LHCN-M2 (cell line): Measurements from ENCODE around the gene HLA-DQB1. TPM values are rescaled to one million over a fixed set of nuclear protein-coding genes. Genes with fewer than 3 reads are reported as not detected.
"Not testable (repeated sequence)": the region's sequence is repeated elsewhere in the genome, so short reads cannot be mapped to it uniquely, and the experiment has no call there.

Experiments used
- DNase-seq: peaks from one replicate; pipeline ENCODE4 v3.0.0-alpha.2; 2012; ENCODE audit warnings: low read depth
- total RNA-seq: library from RNA; depleted of rRNA; stranded (reverse); fragments of >200 nt; gene quantifications from 2 replicates; pipeline ENCODE4 v1.2.3, GENCODE V29; 2014

HLA-DQB1 gene
- total RNA-seq, 1 experiment from 2014 or later: not detected

DNA sequence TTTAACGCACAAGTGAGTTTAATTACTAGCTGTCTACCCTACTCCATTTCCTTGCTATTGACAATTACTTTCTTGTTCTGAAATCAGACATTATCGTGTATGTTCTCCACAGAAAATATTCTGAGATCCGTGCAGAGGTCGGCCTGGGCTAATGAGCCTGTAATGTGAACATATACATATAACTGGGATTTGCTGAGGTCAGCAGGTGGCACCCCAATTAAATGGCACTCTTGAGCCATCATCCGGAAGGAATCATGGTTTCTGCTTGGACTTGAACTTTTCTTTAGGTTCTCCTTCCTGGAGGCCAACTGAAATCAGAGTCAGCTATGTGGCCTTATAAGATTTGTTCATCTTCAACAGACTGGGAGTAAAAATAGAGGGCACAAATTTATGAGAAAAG lies 3.6 kb downstream of the HLA-DQB1 start:
- DNase-seq: no peak

DNA sequence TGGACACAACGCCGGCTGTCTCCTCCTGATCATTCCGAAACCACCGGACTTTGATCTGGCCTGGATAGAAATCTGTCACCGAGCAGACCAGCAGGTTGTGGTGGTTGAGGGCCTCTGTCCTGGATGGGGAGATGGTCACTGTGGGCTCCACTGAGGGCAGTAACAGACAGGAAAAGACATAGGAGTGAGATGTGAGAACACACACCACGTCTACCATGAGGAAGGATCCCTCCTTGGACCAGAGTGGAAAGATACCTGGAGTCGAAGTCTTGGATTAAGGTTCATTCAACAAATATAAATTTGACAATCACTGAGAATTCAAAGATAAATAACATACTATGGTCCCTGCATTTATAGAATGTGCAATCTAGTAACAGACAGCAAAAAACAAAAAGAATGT lies 4.4 kb downstream of the HLA-DQB1 start:
- no peak for DNase-seq

DNA sequence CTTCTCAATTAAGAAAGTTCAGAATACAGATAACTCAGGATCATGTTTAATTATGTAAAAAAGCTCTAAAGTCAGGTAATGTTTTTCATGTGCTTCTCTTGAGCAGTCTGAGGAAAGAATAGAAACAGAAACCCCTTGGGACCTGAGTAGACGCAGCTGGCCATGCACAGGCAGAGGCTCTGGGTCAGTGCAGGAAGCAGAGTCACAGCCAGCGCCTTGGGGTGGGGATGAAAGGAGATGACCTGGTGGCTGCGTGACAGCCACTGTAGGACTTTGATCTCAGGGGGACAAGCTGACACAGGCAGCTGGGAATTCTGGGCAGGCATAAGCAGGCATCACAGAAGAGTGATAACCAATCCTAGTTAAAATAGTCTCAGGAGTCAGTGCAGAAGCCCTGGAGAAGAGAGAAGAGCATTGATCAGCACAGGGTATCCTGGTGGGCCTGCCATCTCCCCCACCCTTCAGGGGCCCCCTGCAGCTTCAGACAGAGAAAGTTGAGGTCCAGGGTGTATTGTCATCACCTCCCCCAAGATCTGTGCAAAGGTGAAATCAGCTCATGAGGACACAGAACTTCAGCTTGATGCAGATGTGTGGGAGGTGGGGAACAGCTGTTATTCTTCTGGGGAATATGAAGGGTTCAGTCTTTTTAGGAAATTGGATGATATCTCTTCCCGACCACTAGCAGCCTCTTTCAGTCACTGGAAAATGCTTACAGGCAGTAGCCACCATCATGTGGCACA lies 6.4 kb downstream of the HLA-DQB1 start:
- no peak for DNase-seq

DNA sequence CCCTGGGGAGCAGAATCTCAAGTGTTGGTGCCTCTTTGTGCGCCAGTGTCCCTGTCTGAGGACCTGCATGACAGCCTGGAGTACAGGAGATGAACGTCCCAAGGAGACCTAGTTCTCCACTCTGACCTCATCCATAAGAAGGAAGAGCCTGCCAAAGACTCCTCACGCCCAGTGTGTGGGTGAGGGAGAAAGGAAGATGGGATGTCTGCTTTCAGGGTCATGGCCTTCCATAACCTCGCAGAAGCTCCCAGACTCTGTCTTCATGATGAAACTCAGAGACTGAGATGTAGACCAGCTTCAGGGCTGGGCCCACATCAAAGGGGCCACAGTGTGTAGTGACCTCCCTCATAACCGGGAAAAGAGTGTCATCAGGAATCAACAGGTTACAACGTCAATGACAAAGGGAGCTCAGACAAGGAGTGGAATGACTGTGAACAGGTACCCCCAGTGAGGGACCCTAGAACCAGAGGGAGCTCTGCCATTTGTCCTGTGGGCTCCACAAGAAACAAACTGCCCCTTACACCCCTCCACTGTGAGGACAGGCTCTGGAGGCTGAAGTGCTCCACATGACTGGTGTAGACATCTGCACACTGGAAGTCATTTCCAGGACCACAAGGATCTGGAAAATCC lies 8.1 kb downstream of the HLA-DQB1 start:
- DNase-seq: no peak

DNA sequence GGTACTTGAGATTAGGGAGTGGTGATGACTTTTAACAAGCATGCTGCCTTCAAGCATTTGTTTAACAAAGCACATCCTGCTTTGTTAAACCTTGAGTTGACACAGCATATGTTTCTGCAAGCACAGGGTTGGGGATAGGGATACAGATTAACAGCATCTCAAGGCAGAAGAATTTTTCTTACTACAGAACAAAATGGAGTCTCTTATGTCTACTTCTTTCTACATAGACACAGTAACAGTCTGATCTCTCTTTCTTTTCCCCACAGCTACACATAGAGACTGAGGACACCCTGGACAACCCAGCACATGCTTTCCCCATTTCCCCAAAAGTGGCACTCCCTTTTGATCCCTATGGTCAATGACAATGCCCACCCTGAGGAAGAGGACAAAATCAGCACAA lies 8.6 kb downstream of the HLA-DQB1 start:
- not testable (repeated sequence) for DNase-seq

DNA sequence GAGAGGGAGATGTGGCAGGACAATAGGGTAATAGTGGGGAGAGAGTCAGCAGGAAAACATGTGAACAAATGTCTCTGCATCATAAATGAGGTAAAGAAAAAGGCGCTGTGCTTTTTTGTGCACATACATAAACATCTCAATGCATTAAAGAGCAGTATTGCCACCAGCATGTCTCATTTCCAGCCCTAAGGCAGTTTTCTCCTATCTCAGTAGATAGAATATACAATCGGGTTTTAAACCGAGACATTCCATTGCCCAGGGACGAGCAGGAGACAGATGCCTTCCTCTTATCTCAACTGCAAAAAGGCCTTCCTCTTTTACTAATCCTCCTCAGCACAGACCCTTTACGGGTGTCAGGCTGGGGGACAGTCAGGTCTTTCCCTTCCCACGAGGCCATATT lies 9.1 kb downstream of the HLA-DQB1 start:
- DNase-seq: not testable (repeated sequence)

DNA sequence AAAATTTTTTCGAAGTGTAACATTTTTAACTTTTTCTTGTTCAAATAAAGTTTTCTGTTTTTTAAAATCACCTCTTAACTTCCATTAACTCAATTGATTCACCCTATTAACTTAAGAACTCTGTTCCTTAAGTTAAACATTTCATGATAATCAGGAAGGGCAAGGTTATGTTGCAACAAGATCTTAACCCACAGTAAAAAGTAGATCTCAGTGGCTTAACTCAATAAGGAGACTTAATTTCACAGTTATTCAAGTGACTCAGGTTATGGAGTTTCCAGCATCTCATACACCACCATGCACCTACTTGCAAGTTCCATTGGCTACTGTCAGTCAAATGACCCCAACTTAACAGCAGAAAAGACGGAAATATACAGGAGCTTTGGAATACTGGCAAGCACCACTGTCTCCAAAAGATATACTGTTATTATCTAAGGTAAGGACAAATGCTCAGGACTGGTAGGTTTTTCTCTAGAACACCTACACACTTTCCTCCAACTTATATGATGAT lies 11.2 kb downstream of the HLA-DQB1 start:
- DNase-seq: no peak

DNA sequence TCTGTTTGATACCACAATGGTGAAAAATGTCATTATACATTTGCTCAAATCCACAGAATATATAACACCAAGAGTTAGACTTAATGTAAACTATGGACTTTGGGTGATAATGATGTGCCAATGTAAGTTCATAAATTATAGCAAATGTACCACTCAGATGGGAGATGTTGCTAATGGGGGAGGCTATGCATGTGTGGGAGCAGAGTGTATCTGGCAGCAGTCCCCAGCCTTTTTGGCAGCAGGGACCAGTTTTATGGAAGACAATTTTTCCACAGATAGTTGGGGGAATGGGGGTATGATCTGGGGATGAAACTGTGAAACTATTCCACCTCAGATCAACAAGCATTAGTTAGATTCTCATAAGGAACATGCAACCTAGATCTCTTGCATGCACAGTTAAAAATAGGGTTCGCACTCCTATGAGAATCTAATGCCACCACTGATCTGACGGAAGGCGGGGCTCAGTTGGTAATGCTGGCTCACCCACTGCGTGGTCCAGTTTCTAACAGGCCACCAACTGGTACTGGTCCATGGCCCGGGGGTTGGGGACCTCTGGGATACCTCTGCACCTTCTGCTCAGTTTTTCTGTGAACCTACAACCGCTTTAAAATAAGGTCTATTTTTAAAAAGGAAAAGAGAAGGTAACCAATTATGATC lies 21.3 kb downstream of the HLA-DQB1 start:
- DNase-seq: no peak

DNA sequence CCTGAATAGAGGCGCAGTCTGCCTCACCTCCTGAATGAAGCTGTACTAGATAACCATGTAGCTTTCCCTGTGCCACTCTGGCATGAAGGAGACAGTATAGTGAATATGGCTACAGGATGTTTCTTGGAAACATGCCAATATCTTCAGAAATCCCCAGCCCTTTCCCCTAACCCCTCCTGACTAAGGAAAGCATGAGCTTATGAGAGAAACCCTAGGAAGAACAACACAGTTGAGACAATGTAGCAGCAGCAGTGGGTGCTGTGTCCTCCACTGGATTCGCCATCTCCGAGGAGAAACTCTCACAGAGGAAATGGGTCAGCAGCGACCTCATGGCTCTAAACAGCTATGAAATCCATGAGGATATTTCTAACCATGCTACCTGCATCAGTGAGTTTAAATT lies 22.6 kb downstream of the HLA-DQB1 start:
- no peak for DNase-seq

DNA sequence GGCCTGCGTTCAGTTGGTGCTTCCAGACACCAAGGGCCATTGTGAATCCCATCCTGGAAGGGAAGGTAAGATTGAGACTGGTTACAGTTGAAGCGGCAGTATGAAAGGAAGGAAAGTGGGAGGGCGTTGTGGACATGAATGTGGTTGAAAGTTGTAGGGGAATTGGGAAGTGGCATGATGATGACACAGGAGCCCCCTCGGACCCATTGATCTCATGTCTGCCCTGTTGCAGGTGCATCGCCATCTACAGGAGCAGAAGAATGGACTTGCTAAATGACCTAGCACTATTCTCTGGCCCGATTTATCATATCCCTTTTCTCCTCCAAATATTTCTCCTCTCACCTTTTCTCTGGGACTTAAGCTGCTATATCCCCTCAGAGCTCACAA lies 23.7 kb downstream of the HLA-DQB1 start:
- DNase-seq: no peak

DNA sequence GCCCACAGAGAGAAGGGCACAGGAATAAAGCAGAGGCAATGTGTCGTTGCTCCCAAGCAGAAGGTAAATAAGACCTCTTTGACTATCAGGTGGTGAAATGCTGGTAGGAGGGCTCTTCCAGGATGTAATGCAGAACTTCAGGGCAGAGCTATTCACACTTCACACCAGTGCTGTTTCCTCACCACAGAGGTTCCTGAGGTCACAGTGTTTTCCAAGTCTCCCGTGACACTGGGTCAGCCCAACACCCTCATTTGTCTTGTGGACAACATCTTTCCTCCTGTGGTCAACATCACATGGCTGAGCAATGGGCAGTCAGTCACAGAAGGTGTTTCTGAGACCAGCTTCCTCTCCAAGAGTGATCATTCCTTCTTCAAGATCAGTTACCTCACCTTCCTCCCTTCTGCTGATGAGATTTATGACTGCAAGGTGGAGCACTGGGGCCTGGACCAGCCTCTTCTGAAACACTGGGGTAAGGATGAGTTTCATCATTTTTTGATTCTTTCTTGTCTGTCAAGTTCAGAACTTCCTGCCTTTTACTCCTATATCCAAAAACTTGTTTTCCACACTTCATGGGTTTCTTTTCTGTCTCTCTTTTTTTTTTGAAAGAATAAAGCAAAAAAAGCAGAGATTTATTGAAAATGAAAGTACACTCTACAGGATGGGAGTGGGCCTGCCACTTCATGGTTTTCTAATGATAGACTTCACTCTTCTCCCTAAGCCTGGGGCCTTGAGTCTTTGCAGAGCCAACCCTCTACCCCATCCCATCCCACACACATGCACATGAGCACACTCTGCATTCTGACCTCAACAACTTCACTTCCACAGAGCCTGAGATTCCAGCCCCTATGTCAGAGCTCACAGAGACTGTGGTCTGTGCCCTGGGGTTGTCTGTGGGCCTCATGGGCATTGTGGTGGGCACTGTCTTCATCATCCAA lies 24.4 kb downstream of the HLA-DQB1 start:
- DNase-seq: not testable (repeated sequence)

DNA sequence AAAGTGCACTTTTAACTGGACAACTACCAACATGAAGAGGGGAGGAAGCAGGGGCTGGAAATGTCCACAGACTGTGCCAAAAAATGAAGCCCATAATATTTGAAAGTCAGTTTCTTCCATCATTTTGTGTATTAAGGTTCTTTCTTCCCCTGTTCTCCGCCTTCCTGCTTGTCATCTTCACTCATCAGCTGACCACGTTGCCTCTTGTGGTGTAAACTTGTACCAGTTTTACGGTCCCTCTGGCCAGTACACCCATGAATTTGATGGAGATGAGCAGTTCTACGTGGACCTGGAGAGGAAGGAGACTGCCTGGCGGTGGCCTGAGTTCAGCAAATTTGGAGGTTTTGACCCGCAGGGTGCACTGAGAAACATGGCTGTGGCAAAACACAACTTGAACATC lies 25.3 kb downstream of the HLA-DQB1 start:
- DNase-seq: no peak

DNA sequence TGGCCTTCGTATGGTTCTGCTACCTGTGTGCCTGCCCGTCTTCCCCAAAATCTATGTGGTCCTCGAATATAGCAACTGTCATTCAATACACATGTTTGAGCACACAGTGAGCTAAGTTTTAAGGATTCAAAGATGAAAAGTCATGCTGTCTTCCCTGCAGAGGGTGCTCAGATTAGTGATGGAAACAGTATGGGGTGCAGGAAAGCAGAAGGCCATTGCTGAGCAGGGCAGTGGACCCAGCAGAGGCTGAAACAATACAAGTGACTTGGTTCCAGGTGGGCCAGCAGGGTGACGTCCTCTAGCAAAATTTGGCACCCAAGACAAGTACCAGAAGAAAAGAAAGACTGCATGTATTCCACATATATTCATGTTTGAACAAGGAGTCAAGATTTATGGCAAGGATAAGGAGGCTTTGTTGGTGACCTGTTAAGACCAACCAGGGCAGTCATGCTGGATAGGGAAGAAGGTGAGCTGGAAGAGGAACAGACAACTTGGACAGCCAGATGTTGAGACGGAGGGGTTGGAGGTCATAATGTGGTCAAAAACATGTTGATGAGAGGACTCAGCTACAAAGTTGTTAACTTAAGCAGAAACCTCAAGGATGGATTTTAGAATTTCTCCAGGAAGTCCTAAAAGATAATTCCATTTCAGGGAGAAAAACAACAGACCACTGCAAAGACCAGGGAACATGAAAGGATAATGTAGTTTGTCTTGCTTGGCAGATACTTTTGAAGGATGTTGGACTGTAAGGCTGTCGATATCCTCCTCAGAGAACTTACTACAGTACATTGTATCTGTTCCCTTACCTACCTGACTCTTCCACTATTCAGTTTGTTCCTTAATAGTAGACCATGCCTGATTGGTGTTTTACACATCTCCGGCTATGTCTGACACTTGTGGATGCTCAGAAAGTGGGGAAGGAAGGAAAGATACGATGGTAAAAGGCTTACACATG lies 26.7 kb downstream of the HLA-DQB1 start:
- DNase-seq: no peak

DNA sequence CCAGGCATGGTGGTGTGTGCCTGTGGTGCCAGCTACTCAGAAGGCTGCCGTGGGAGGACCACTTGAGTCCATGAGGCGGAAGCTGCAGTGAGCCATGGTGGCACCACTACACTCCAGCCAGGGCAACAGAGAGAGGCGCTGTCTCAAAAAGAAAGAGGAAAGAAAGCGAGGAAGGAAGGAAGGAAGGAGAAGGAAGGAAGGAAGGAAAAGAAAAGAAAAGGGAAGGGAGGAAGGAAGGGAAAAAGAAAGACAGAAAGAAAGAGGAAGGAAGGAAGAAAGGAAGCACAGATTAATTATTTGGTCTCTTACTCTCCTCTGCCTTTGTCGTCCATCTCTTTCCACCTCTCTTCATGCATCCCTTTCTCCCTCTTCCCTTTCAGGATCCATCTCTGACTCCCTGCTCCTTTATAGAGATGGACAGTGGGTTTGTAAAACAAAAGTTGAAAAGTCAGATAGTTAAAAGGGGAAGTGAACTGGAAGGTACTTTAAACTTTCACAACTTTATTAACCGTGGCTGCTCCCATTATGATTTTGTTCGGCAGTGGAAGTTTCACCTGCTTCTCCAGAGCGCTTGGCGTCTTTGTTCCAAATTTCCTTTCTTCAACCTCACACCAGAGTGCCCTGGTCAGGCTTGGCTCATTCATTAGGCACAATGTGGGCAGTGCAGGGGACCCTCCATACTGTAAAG lies 27.8 kb downstream of the HLA-DQB1 start:
- DNase-seq: no peak

DNA sequence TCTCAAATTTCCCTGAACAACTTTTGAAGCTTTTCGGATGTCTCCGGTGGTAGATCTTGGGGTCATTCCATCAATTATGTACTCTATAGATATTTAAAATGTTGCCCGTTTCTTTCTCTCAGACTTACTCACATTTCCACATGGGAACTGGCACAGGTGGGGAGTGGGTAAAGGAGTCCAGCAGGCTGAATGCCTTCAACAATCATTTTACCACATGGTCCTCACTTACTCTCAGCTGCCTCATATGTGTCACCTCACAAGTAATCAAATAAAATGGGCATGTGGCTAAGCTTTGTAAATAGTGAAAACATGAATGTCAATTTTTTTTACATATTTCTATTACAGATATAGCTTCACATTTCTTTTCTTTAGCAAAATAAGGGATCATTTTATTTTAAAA lies 28.6 kb downstream of the HLA-DQB1 start:
- DNase-seq: no peak

DNA sequence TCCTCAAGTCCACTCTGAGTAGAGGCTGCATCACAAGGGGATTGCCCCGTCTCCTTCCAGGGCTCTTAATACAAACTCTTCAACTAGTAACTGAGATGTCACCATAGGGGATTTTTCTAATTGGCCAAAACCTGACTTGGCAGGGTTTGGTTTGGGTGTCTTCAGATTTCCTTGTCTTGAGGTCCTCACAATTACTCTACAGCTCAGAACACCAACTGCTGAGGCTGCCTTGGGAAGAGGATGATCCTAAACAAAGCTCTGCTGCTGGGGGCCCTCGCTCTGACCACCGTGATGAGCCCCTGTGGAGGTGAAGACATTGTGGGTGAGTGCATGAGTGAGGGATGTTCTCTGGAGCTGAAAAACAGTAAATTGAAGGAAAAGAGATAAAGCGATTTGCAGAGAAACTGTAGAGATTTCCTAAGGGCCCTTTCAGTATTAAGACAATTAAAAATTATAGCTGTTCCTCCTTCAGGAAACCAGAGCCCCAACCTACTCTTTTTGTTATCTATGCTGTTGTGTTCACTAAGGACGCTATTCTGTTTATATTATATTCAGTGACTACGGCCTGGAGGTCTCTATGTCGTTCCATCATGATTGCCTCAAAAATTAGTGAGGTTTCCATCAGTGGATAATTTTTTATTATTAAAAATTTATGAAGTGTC lies 29.1 kb downstream of the HLA-DQB1 start, which contains the start of gene HLA-DQA1:
TSS of gene HLA-DQA1 (plus strand) at position 188 of the 662 bp plus-strand sequence. CDS start at position 241, 53 bp downstream.
- no peak for DNase-seq

DNA sequence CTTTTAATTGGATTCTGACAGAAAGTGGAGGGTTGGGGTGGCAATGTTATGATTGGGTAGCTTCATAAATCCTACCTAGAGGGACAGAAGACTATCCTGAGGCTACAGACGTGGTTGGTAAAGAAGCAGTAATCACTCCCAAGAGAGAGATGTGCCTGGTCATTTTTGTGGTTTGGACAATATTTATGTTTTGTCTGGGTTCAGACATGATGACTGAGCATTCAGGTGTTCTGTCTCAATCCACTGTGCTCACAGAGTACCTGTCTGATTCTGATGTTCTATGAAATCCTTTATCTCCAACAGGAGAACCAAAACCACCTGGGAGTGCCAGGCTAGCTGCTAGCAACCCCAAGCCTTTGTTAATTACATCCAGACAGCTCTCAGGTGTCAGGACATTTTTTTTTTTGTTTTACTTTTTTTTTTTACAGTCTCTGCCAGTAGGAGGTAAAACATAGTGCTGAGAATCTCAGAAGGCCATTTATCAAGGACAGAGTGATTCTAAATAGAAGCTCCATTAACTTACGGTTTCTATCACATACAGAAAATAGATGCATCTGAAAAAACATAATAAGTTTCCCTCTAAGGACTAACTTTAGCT lies 30.8 kb downstream of the HLA-DQB1 start:
- DNase-seq: no peak

DNA sequence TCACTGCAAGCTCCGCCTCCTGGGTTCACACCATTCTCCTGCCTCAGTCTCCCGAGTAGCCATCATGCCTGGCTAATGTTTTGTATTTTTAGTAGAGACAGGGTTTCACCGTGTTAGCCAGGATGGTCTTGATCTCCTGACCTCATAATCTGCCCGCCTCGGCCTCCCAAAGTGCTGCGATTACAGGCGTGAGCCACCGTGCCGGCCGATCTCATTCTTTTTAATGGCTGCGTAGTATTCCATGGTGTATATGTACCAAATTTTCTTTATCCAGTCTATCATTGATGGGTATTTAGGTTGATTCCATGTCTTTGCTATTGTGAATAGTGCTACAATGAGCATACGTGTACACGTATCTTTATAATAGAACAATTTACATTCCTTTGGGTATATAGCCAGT lies 36.7 kb downstream of the HLA-DQB1 start:
- DNase-seq: not testable (repeated sequence)

DNA sequence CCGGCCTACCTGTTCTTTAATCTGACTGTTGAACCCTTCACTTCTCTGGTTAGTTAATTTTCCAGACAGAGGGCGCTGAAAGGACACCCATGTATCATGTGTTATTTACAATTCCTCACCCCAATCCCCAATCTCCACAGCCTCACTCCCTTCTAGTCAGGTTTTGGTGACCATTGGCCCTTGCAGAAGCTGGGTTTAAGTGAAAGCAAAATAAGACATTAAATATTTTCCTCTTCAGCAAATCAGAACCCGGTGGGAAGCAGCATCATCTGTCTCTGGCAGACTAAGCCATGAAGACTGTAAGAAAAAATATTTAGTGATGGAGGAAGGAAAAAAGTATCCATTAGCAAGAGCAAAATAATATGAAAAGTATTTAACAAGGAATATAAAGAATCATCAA lies 38.6 kb downstream of the HLA-DQB1 start:
- peak; percentile 18 for DNase-seq
